Smooth muscle cell (in vitro differentiated cells): ENCODE results near the gene MTA1. TPM values are rescaled to one million over a fixed set of nuclear protein-coding genes. Genes with fewer than 3 reads are reported as not detected.

Source experiments
- DNase-seq: peaks from one replicate; lab custom pipeline; 2025; ENCODE audit not compliant: unreplicated experiment; lab: John Stamatoyannopoulos, UW
- H2AFZ ChIP-seq: fragments of 200-600 bp; sonication (generic); 2 replicates; pipeline ENCODE4 v1.6.0; 2016; ENCODE audit warnings: antibody characterized with exemption, low read depth, mild to moderate bottlenecking
- H3F3A ChIP-seq: fragments of 200-600 bp; sonication (generic); 2 replicates; pipeline ENCODE4 v1.6.0; 2017; ENCODE audit warnings: antibody characterized with exemption, low read depth
- H3K27ac ChIP-seq: fragments of 200-600 bp; sonication (generic); 2 replicates; pipeline ENCODE4 v1.5.1; 2016; ENCODE audit warnings: low read depth, mild to moderate bottlenecking
- H3K27me3 ChIP-seq: fragments of 200-600 bp; sonication (generic); 2 replicates; pipeline ENCODE4 v1.6.1; 2016; ENCODE audit warnings: low read depth, mild to moderate bottlenecking
- H3K36me3 ChIP-seq: fragments of 200-600 bp; sonication (generic); 2 replicates; pipeline ENCODE4 v1.5.1; 2016; ENCODE audit warnings: low read depth
- H3K4me1 ChIP-seq: fragments of 200-600 bp; sonication (generic); 2 replicates; pipeline ENCODE4 v1.5.1; 2016; ENCODE audit warnings: low read depth
- H3K4me2 ChIP-seq: fragments of 200-600 bp; sonication (generic); 2 replicates; pipeline ENCODE4 v1.6.0; 2016; ENCODE audit warnings: mild to moderate bottlenecking
- H3K4me3 ChIP-seq: fragments of 200-600 bp; sonication (generic); 2 replicates; pipeline ENCODE4 v1.5.1; 2016; ENCODE audit warnings: mild to moderate bottlenecking
- H3K79me2 ChIP-seq: fragments of 200-600 bp; sonication (generic); 2 replicates; pipeline ENCODE4 v1.6.0; 2016; ENCODE audit warnings: low read depth, mild to moderate bottlenecking
- H3K9ac ChIP-seq: fragments of 200-600 bp; sonication (generic); 2 replicates; pipeline ENCODE4 v1.6.0; 2016; ENCODE audit warnings: low read depth
- H3K9me3 ChIP-seq: fragments of 200-600 bp; sonication (generic); replicated peaks from 2 replicates; pipeline ENCODE4 v1.5.1; 2016; ENCODE audit warnings: low read depth
- H4K20me1 ChIP-seq: fragments of 200-600 bp; sonication (generic); 2 replicates; pipeline ENCODE4 v1.6.0; 2016; ENCODE audit warnings: low read depth
- WGBS: methylation state at CpG from one replicate; pipeline ENCODE4 v1.1.7; 2016; ENCODE audit warnings: low lambda C conversion rate; 5-methylcytosine and 5-hydroxymethylcytosine counted together
- polyA plus RNA-seq: library from polyadenylated mRNA; unstranded; fragments of >200 nt; fragmentation: Nextera tagmentation; extraction: Ambion mirVana; gene quantifications from 2 replicates; pipeline ENCODE4 v1.2.1, GENCODE V29; 2016
- total RNA-seq: library from RNA; depleted of rRNA; stranded (reverse); fragments of >200 nt; gene quantifications from 2 replicates; pipeline ENCODE4 v1.2.3, GENCODE V29; 2014
- TF ChIP-seq, protein P1 (sequence below): fragments of 200-600 bp; sonication (generic); IDR thresholded peaks from 2 replicates; pipeline ENCODE4 v1.5.1; 2017; ENCODE audit warnings: borderline replicate concordance, mild to moderate bottlenecking, antibody characterized with exemption; ENCODE audit not compliant: insufficient read depth, poor library complexity, severe bottlenecking

The MTA1 gene
- total and polyA plus RNA-seq, 2 experiments from 2014 or later = 41.3 to 48.7 TPM

DNA sequence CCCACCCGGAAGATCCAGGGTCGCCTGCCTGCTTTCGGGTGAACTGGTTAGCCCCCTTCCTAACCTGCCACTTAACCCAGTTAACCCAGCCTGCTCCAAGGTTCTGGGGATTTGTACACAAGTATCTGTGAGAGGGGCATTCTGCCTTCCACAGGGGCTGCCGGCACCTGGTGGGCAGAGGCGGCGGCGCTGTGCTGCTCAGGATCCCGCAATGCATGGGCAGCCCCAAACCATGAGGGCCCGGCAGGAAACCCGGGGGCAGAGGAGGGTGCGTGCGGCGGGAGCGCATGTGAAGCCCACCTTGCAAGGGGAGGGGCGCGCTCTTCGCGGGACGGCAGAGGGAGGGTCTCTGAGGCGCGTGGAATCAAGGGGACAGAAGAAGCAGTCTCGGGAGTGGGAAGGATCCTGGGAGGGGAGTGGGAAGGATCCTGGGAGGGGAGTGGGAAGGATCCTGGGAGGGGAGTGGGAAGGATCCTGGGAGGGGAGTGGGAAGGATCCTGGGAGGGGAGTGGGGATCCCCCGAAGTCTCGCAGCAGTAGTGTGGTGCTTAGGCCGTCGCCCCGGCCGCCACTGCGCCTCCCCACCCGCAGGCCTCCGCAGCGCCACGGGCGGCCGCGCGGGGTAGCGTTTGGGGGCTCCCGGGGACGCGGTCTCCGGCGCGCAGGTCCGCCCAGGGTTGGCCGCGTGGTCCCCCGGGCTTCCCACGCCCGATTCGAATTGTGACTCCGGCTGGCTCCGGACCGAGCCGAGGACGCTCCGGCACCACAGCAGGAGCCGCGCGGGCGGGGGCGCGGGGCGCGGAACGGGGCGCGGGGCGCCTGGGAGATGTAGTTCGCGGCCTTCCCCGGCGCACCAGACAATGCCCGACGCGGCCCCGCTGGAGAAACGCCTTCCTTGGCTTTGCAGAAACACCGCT is 4.9 kb upstream of the MTA1 start:
- Histone ChIP-seq H3F3A (peaks cover 7% of the 10 kb centered on the region), H3K79me2 (peaks cover 3% of the 10 kb centered on the region), H3K4me1 (peaks cover 18% of the 10 kb centered on the region), H3K36me3 (no peaks in the 10 kb centered on the region), H3K4me2 (peak overlapping the region; percentile 97), H3K27me3 (peaks cover 6% of the 10 kb centered on the region), H3K27ac (no peak overlapping the region), H4K20me1 (no peaks in the 10 kb centered on the region), H3K9me3 (no peaks in the 10 kb centered on the region), H2AFZ (peak overlapping the region; percentile 99), H3K4me3 (peak overlapping the region; percentile 69), H3K9ac (peak overlapping the region; percentile 43)
- peak; percentile 31 for DNase-seq
- TF ChIP-seq, protein P1, sequence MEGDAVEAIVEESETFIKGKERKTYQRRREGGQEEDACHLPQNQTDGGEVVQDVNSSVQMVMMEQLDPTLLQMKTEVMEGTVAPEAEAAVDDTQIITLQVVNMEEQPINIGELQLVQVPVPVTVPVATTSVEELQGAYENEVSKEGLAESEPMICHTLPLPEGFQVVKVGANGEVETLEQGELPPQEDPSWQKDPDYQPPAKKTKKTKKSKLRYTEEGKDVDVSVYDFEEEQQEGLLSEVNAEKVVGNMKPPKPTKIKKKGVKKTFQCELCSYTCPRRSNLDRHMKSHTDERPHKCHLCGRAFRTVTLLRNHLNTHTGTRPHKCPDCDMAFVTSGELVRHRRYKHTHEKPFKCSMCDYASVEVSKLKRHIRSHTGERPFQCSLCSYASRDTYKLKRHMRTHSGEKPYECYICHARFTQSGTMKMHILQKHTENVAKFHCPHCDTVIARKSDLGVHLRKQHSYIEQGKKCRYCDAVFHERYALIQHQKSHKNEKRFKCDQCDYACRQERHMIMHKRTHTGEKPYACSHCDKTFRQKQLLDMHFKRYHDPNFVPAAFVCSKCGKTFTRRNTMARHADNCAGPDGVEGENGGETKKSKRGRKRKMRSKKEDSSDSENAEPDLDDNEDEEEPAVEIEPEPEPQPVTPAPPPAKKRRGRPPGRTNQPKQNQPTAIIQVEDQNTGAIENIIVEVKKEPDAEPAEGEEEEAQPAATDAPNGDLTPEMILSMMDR = peak; percentile 67
- WGBS = 10% methylated on average over 51 of the region's 79 CpGs

DNA sequence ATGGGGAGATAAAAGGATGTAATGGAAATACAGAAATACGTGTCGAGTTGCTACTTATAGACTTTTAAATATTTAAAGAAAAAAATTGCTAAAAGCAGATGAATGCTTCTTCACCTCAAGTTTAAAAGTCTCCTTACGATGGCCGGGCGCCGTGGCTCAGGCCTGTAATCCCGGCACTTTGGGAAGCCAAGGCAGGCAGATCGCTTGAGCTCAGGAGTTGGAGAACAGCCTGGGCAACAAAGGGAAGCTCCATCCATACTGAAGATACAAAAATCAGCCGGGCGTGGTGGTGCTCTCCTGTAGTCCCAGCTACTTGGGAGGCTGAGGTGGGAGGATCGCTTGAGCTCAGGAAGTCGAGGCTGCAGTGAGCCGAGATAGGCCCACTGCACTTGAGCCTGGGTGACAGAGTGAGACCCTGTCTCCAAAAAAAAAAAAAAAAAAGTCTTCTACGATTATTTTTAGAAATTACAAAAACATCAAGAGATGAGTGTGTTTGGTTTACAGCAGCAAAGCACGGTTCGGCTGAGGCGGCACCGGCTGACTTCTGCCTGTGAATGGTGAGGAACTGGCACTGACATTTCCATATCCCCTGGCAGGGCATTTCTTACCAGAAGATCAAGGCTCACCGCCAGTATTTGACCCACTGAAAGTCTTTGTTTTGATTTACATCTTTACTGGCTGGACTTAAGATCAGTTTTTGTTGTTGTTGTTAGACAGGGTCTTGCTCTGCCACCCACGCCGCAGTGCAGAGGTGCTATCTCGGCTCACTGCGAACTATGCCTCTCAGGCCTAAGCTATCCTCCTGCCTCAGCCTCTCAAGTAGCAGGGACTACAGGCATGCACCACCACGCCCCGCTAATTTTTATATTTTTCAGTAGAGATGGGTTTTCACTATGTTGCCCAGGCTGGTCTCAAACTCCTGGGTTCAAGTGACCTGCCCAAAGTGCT is 3.9 kb upstream of the MTA1 start:
- Histone ChIP-seq H3K4me2 (peak overlapping the region; percentile 97), H3K27ac (no peak overlapping the region), H3K4me3 (peak overlapping the region; percentile 69), H2AFZ (peak overlapping the region; percentile 99), H3K9me3 (no peaks in the 10 kb centered on the region), H3F3A (peaks cover 7% of the 10 kb centered on the region), H3K9ac (no peak overlapping the region), H3K4me1 (peaks cover 16% of the 10 kb centered on the region), H3K79me2 (peaks cover 9% of the 10 kb centered on the region), H3K36me3 (no peaks in the 10 kb centered on the region), H3K27me3 (no peaks in the 10 kb centered on the region), H4K20me1 (peaks cover 2% of the 10 kb centered on the region)
- TF ChIP-seq, protein P1 = no peak
- WGBS = 92% methylated on average over 25 of the region's 25 CpGs
- DNase-seq = no peak

DNA sequence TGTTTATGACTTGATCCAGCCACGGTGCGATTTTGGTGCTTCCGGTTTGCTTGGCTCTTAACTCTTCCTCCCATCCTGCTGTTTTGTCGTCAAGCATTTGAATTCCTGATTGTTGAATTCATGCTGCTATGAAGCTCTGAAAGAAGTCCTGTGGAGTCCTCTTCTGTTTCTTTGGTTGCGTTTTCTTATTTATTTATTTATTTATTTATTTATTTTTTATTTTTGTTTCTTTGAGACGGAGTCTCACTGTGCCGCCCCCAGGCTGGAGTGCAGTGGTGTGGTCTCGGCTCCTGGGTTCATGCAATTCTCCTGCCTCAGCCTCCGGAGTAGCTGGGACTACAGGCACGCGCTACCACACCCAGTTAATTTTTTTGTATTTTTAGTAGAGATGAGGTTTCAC is 3.0 kb upstream of the MTA1 start:
- Histone ChIP-seq H3K9ac (no peak overlapping the region), H3F3A (peaks cover 7% of the 10 kb centered on the region), H2AFZ (no peak overlapping the region), H3K36me3 (no peaks in the 10 kb centered on the region), H3K27ac (no peak overlapping the region), H4K20me1 (peaks cover 11% of the 10 kb centered on the region), H3K4me3 (no peak overlapping the region), H3K4me1 (peaks cover 18% of the 10 kb centered on the region), H3K27me3 (no peaks in the 10 kb centered on the region), H3K9me3 (no peaks in the 10 kb centered on the region), H3K79me2 (peaks cover 18% of the 10 kb centered on the region), H3K4me2 (no peak overlapping the region)
- WGBS = 94% methylated on average over 11 of the region's 11 CpGs
- DNase-seq = no peak
- TF ChIP-seq, protein P1 = no peak
